ENCODE data around the gene CCNL1.

DNA sequence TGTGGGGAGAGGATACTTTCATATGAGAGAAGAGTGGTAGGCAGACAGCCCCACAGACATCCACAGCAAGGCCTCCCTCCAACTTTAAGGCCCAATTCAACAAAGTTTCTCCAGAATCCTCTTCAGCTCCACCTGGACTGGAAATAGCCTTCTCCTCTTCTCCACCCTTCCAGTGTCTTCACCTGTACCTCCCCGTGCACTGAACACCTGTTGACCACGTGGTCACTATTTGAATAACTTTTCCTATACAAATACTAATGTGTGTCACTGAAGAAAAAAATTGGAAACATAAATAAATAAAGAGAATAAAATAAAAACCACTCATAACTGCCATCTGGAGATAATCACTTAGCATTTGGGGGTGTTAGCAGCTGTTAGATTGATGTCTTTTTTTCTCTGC is 52.9 kb downstream of the CCNL1 start:
- TF ChIP-seq ARNTL (CRISPR knock-in tag; IDR thresholded peaks at IDR 0.05; ENCODE audit: borderline replicate concordance, low read depth) (no peak), ZNF70 (CRISPR knock-in tag; IDR thresholded peaks at IDR 0.05) (no peak), OSR1 (CRISPR knock-in tag; IDR thresholded peaks at IDR 0.05) (no peak), ZFP30 (CRISPR knock-in tag; IDR thresholded peaks at IDR 0.05) (no peak), TOX (CRISPR knock-in tag; IDR thresholded peaks at IDR 0.05; ENCODE audit: borderline replicate concordance) (no peak)
